GM12801 (cell line): Measurements from ENCODE around the gene IZUMO2.

ENCODE experiments used
- CTCF ChIP-seq: IDR thresholded peaks from one replicate; pipeline ENCODE4 v1.5.1; 2011; ENCODE audit warnings: control low read depth; ENCODE audit not compliant: insufficient read length; ENCODE audit errors: extremely low read depth

IZUMO2 gene

DNA sequence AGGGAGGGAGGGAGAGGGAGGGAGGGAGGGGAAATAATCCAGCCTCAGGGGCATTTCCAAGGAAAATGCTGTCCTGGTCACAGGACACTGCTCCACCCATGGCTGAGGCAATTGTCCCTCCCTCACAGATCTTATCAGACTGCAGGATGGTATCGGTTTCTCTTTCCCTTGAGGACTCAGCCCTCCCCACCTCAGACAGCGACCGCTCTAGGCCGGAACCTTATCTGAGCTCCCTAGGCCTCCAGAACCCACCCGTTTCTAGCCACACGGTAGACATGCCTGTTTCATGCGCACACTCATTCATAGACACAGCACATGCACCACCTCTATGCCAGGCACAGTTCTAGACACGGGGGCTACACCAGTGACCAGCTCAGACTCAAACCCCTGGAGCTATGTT is 10.0 kb upstream of the IZUMO2 start:
- no peak for TF ChIP-seq CTCF

DNA sequence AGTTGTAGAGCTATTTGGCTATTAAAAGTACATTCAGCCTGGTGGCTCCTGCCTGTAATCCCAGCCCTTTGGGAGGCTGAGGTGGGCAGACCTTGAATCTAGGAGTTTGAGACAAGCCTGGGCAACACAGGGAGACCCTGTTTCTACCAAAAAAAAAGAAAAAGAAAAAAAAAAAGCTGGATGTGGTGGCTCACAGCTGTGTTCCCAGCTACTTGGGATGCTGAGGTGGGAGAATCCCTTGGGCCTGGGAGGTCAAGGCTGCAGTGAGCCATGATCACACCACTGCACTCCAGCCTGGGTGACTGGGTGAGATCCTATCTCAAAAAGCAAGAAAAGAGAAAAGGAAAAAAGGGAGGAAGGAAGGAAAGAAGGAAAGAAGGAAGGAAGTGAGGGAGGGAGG is 9.6 kb upstream of the IZUMO2 start:
- no peak for TF ChIP-seq CTCF

GRCh38 chr19:50171752-50172151 is 8.7 kb upstream of the IZUMO2 start:
- no peak for TF ChIP-seq CTCF

GRCh38 chr19:50167314-50167721 is 4.2 kb upstream of the IZUMO2 start:
- no peak for TF ChIP-seq CTCF

DNA sequence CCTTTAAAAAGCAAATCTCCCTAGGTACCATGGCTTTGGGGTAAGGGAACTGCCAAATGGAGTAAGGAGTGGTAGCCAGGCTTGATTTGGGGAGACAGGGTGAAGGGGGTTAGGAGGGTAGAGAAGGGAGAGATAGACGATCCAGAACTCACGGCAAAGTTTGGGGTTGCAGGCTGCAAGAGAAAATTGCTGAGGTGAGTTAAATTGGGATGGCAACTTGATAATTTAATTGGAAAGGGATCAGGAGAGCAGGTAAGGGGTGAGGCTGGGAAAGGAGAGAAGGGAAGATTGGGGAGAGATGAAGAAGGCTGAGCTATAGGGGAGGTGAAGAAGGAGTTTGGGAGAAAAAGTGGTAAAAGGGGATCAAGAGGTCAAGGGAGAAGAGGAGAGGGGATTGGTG is 4.0 kb downstream of the IZUMO2 start:
- TF ChIP-seq CTCF: no peak

GRCh38 chr19:50158577-50158976 is 4.5 kb downstream of the IZUMO2 start:
- TF ChIP-seq CTCF: no peak

GRCh38 chr19:50155520-50156109 is 7.5 kb downstream of the IZUMO2 start:
- TF ChIP-seq CTCF: no peak
